ENCODE data around the gene KIF15.

DNA sequence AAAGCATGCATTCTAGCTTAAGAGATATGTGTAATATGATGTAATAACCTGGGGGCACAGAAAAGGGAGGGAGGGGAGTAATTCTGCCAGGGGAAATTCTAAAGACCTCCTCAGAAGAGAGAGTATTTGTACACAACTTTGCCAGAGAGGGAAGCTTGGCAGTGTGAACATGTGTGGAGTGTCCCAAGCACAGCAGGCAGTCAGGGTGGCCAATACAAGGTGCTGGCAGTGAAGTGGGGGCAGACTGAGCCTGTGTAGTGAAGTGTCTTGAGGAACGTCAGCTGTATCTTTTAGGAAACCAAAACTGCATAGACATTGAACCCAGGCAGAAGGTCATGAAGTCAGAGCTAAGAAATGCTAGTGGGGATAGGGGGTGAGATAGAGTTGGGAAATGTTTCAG lies 70.4 kb downstream of the KIF15 start:
- TF ChIP-seq POLR2AphosphoS5 (IDR thresholded peaks at IDR 0.05; ENCODE audit: low read depth, low read length) (no peak), TAF1 (IDR thresholded peaks at IDR 0.05; ENCODE audit: borderline replicate concordance, low read depth, low read length) (no peak), POLR2A (IDR thresholded peaks at IDR 0.05; ENCODE audit: low read depth, low read length) (no peak)

Data from GM12892 (cell line).